Neutrophil (primary cell): ENCODE results near the gene TLE3.

ENCODE experiments used
- H3K27ac ChIP-seq: fragments of 200-600 bp; sonication (generic); 2 replicates; pipeline ENCODE4 v1.5.1; 2016; ENCODE audit warnings: mild to moderate bottlenecking, moderate library complexity
- H3K27me3 ChIP-seq: fragments of 200-600 bp; sonication (generic); 2 replicates; pipeline ENCODE4 v1.6.0; 2016; ENCODE audit warnings: mild to moderate bottlenecking
- H3K36me3 ChIP-seq: fragments of 200-600 bp; sonication (generic); 2 replicates; pipeline ENCODE4 v1.5.1; 2017
- H3K4me1 ChIP-seq, 2 experiments: fragments of 200-600 bp in 1 of 2; sonication (generic) in 1 of 2; 1 replicate in 1 of 2; 2 replicates in 1 of 2; pipeline versions ENCODE4 v1.5.1 to v1.6.1; 2013 to 2016; ENCODE audit warnings: low read depth in 1 of 2, low read length in 1 of 2, mild to moderate bottlenecking in 1 of 2, moderate library complexity in 1 of 2; ENCODE audit not compliant: control insufficient read depth in 1 of 2, insufficient read depth in 1 of 2
- H3K4me3 ChIP-seq, 2 experiments: fragments of 200-600 bp in 1 of 2; sonication (generic) in 1 of 2; 1 replicate in 1 of 2; 2 replicates in 1 of 2; pipeline ENCODE4 v1.5.1; 2013 to 2016; ENCODE audit warnings: low read depth in 1 of 2, low read length in 1 of 2, mild to moderate bottlenecking in 1 of 2, moderate library complexity in 1 of 2
- H3K9me3 ChIP-seq: fragments of 200-600 bp; sonication (generic); 2 replicates; pipeline ENCODE4 v1.5.1; 2016
- CTCF ChIP-seq: fragments of 200-600 bp; sonication (generic); IDR thresholded peaks from 2 replicates; pipeline ENCODE4 v1.5.1; 2016; ENCODE audit warnings: antibody characterized with exemption

Gene TLE3

GRCh38 chr15:70142322-70143191, 44.8 kb upstream of the TLE3 start:
- H3K9me3 ChIP-seq, result no peaks in the 10 kb centered on the region
- no peaks in the 10 kb centered on the region for H3K36me3 ChIP-seq
- no peaks in the 10 kb centered on the region for H3K27me3 ChIP-seq
- H3K4me3 ChIP-seq, result peak overlapping the region; percentile 30 to 48
- TF ChIP-seq CTCF, result no peak
- peaks cover 33 to 43% of the 10 kb centered on the region in 2 experiments for H3K4me1 ChIP-seq
- peak overlapping the region; percentile 84 for H3K27ac ChIP-seq

- Histone ChIP-seq H3K4me1 (peaks cover 33 to 40% of the 10 kb centered on the region in 2 experiments), H3K9me3 (no peaks in the 10 kb centered on the region), H3K27me3 (no peaks in the 10 kb centered on the region), H3K36me3 (no peaks in the 10 kb centered on the region), H3K4me3 (peak overlapping the region; percentile 30 to 48), H3K27ac (peak overlapping the region; percentile 84)
- TF ChIP-seq CTCF, result no peak
Measured at GRCh38 chr15:70142072-70142321, 44.3 kb upstream of the TLE3 start.

GRCh38 chr15:70141376-70142071, 43.8 kb upstream of the TLE3 start:
- peaks cover 33 to 40% of the 10 kb centered on the region in 2 experiments for H3K4me1 ChIP-seq
- H3K27ac ChIP-seq, result peak overlapping the region; percentile 84
- no peaks in the 10 kb centered on the region for H3K27me3 ChIP-seq
- no peak for TF ChIP-seq CTCF
- H3K9me3 ChIP-seq, result no peaks in the 10 kb centered on the region
- H3K4me3 ChIP-seq, result peak overlapping the region; percentile 30 to 48
- no peaks in the 10 kb centered on the region for H3K36me3 ChIP-seq

- H3K27me3 ChIP-seq, result no peaks in the 10 kb centered on the region
- peak; percentile 17 for TF ChIP-seq CTCF
- no peaks in the 10 kb centered on the region for H3K36me3 ChIP-seq
- peaks cover 33 to 40% of the 10 kb centered on the region in 2 experiments for H3K4me1 ChIP-seq
- H3K9me3 ChIP-seq, result no peaks in the 10 kb centered on the region
- H3K27ac ChIP-seq, result peak overlapping the region; percentile 84
- H3K4me3 ChIP-seq, result peak overlapping the region; percentile 30 to 48
Measured at GRCh38 chr15:70140543-70141375, 43.0 kb upstream of the TLE3 start.

- peak overlapping the region; percentile 84 for H3K27ac ChIP-seq
- no peaks in the 10 kb centered on the region for H3K27me3 ChIP-seq
- H3K4me1 ChIP-seq, result peaks cover 33 to 40% of the 10 kb centered on the region in 2 experiments
- H3K4me3 ChIP-seq, result peak overlapping the region in 1 of 2 experiments; percentile 48
- no peaks in the 10 kb centered on the region for H3K36me3 ChIP-seq
- no peak for TF ChIP-seq CTCF
- no peaks in the 10 kb centered on the region for H3K9me3 ChIP-seq
Measured at GRCh38 chr15:70140025-70140542, 42.4 kb upstream of the TLE3 start.
